GM19239 (cell line): ENCODE data around the gene MAML3.

ENCODE experiments used
- DNase-seq: peaks from one replicate; pipeline ENCODE4 v3.0.0; 2011; ENCODE audit warnings: low spot score; ENCODE audit not compliant: insufficient read length
- FAIRE-seq: peaks from 2 replicates; lab custom pipeline; 2011; peaks lifted over from hg19 to GRCh38; lab: Jason Lieb, UNC

MAML3 gene

DNA sequence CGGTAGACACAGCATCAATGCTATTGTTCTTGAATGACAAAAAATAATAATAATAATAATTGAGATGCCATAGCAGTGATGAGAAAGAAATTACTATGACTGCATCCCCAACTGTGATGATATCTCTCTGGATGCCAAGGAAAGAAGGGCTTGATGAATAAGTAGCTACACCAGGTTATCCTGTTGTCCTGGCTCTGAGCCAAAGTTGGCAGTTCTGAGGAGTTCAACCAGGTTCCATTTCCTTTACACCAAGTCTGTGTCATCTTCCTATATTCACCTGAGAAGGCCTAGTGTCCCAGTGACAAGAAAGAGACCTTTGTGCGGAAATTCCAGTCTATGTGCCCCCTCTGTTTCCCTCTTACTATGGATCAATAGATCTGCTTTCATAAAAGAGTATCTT, 3.4 kb upstream of the MAML3 start:
- DNase-seq (no peak), FAIRE-seq (no peak)

DNA sequence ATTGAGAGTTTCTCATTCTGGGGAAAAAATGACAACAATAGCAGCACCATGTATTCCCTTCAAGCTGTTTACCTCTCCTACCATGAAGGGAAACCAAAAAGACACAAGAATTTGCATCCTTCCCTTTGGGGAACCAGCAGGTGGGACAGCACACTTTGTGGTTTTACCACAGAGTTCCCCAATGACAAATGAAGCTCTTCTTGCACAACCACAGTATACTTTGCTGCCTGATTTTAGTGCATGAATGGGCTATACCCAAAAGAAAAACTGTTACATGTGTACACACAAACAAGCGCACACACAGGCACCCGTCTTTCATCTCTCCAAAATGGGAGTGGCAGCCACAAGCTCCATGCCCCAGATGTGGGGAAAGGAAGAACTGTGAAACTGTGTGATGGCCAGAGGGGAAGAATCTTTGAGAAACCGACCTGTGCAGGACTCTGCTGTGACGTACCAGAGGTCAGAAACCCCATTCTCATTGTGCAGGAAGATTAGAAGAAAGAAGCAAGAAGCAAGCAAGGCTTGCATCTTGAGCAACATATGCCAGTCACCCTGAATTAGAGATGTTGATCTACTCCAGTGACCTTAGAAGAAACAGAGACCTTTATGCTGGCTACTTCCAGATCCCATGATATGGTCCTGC, 2.7 kb upstream of the MAML3 start:
- FAIRE-seq (peak; percentile 90), DNase-seq (no peak)

DNA sequence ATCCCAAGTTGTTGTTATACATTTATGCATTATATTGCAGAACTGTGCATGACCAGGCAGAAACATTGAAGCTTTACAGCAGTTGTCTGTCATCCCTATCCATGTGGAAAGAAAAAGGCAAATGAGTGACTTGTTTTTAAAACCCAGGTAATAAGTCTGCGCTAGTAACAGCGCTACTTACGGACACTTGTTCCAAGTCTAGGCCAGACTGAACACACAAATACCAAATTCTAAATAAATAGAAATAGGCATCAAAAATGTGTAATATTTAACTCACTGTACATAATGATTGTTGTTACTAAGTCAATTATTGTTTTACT, 548 bp upstream of the MAML3 start:
- FAIRE-seq, result no peak
- DNase-seq, result no peak

DNA sequence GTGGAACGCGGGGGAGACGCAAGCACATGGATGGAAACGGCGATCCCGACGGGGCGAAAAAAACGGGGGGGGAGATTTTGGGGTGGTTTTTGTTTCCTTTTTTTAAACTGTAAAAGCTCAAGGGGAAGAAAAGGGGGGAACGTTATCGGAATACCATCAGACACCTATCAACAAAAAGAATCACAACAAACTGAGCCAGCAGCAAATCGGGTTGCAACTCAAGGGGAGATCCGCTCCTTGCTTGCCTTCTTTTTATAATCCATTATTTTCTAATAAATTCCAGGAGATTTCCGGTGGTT, 616 bp downstream of the MAML3 start:
- DNase-seq (no peak), FAIRE-seq (no peak)

DNA sequence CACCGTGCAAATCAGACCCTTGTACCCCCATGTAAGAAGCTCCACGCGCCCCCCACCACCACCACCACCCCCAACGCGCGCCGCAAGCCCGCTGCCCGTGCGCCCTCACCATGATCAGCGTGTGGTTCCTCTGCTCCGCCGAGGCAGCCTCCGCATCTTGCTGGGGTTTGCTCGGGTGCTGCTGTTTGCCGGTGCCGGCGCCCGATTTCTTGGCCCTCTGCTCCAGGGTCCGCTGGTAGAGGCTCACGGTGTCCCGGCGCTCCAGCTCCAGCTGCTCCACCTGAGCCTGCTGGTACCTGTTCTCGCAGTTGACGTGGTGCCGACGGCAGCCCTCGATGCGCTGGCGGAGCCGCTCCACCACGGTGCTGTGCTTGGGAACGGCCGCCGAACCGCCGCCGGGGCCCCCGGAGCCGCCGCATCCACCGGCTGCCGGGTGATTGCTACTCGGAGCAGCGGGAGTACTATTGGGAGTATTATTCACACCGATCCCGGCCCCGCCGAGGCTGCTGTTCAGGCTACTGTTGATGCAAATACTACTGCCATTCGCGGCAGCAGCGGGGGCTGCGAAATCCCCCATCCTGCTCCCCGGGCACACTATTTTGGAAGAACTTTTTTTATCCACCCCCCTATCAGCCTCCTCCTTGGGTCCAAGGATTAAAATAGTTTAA, 1.1 kb downstream of the MAML3 start:
- FAIRE-seq, result no peak
- DNase-seq, result no peak

DNA sequence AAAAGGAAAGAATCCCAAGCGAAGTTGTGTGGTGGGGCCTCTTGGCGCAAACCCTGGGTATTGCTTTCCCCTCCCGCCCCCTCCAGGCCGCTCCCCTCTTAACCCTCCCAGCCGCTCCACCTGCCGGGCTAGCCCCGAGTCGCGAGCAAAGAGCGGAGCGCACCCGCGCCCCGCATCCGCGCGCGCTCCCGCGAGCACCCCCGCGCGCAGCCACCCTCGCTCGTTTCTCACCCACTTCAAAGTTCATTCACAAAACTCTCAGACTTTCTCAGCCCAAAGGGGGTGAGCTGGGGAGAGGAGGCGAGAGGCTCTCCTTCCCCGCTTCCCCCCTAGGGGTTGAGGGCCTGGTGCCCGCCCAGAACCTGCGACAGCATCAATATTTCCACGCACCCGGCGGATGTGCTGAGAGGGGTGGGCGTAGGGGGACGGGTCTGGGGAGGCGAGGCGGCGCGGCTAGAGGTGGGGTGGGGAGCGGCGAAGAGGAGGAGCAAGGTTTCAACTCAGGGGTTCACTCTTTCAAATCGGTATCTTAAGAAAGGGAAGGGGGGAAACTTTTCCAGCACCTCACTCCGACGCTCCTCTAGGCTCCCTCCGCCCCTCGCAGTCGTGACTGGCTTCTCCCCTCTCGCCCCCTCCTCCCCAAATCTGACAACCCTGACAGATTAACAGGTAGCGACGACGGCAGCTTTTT, 1.8 kb downstream of the MAML3 start:
- DNase-seq, result no peak
- FAIRE-seq, result no peak

DNA sequence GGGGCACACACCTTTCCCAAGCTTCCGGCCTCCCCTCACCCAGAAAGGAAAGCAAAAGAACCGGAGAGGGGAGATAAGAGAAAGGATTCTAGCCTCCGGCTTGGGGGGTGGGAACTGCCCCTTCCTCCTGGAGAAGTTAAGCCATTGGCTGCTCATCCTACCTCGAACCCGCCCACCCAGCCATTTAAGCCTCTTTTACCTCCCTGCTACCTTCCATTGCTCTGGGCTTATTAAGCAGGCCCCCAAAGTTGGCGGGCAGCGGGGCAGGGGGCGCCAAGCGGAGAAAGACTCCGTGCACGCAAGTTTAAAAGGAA, 2.3 kb downstream of the MAML3 start:
- FAIRE-seq, result no peak
- no peak for DNase-seq

DNA sequence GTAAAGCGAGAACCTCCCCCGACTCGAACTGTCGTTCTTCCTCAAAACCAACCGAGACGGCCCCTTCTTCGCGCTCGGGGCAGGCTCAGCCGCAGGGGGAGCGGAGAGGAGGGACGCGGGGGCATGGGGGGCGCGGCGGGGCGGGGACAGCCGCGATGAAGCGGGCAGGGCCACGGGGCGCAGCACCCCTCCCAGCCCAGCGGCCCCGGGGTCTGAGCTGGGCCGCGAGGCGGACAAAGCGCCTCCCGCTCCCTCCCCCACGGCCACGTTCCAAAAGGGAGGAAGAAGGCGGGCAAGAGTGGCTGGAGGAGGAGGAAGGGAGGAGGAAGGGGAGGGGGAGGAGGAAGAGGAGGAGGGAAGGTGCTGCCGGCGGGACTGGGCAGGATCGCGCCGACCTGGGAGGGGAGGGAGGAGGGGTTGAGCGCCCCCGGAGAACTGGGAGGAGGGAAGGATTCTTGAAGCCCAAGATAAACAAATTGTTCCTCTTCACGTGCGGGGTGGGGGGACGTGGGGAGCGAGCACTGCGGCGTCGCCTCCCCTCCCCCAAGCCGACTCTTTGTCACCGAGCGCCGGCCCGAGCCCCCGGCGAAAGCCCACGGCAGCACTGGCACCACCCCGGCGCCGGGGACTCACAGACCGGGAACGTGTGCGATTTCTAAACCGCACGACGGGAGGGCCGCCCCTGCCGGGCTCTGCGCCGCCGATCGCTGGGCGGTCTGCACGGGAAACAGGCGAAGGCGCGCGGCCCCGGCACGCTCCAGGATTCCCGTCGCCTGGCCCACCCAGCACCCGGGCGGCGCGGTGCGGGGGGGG, 2.9 kb downstream of the MAML3 start:
- FAIRE-seq, result no peak

DNA sequence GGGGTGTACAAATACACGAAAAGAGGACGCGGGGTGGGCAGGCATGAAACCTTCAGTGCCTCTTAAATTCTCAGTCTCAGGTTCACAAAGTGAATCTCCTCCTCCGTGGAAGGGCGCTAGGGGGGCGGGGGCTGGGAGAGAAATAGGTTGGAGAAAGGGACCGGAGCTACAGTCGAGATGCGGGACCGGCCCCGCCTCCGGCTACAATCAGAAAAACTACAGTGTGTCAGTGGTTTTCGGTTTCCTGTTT, 3.4 kb downstream of the MAML3 start:
- FAIRE-seq, result no peak
- no peak for DNase-seq

More for the DNA sequence above, 2.9 kb downstream of the MAML3 start:
- no peak for DNase-seq

DNA sequence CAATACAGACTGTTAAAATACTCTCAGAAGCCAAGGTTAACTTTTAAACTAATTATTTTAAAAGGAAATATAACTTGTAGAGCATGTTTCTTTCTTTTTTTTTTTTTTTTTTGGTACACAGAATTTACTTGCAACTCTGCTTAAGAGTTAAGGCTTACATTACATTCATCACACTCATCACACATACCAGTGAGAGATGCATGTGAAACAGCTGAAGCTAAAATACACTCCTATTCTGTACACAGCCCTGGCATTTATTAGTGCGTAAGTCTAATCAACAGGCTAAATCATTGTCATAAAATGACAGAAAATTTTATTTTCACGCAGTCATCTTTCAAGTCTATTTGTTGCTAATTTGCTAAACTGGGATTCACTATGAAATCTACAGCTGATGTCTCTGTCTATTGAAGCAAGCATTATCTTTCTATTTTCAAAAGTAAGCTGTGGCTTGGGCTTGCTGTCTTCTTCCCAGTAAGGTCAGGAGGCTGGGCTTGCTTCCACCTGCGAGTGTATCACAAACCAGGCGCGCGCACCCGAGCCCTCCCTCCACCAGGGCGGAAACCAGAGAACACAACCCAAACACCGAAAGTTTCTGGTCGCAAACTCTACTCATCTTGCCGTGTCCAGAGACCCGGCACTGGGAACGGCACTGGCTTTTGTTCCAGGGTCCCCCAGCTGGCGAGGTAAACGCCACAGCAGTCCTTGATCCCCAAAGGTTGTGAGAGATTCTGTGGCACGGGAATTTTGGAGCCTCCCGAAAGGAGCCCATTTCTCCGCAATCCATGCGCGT, 3.9 kb downstream of the MAML3 start:
- no peak for DNase-seq
- FAIRE-seq, result peak; percentile 66

DNA sequence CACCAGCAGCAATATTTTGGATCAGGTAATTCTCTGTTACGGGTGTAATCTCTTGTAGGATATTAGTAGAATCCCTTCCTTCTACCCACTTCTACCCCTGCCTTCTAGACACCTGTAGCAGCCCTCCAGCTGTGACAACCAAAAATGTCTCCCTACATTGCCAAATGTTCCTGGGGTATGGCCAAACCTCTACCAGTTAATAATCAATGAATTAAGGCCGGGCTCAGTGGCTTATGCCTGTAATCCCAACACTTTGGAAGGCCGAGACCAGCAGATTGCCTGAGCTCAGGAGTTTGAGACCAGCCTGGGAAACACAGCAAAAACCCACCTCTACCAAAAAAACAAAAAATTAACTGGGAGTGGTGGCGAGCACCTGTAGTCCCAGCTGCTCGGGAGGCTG, 9.9 kb downstream of the MAML3 start:
- DNase-seq (no peak), FAIRE-seq (no peak)

DNA sequence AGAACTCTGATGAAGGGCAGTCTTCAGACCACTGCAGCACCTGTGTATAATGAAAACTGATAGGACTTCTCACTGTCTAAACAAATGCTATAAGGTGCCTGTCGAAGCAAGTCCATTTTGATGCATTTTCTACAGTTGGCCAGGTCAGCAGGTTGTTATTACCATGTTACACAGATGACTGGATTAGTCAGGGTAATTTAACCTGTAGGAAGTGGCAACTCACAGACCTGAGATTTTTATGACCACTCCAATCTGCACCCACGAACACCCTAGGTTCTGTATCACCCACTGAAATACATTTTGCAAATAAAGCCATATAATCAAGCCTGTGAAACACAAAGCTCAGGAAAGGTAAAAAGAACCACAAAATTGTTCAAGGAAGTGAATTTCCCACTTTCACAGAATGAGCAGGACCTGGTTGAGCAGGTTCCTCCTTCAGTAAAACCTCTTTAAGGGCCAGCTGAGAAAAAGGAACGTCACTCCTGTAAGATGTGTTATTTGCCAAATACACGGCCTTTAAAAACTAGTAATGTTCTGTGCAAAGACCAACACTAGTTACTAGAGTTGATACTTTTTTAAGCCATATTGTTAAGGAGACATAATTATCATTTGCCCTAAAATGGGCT, 12.7 kb downstream of the MAML3 start:
- FAIRE-seq (no peak), DNase-seq (no peak)

DNA sequence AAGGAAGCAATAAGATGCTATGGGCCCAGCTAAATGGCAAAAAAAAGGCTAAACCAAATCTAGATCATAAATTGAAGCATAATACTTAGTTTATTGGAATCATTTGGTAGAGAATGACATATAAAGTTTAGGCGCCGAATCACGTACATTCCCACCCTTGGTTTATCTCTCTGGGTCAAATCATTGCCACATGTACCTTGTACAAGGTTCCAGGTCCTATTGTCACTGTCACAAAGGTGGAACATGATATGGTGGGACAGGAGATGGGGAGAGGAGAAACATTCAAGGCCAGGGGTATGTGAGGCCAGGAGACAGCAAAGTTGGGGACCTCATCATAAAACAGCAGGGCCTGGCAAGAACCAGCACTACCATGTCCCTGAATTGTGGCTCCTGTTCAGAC, 13.4 kb downstream of the MAML3 start:
- DNase-seq (no peak), FAIRE-seq (no peak)

DNA sequence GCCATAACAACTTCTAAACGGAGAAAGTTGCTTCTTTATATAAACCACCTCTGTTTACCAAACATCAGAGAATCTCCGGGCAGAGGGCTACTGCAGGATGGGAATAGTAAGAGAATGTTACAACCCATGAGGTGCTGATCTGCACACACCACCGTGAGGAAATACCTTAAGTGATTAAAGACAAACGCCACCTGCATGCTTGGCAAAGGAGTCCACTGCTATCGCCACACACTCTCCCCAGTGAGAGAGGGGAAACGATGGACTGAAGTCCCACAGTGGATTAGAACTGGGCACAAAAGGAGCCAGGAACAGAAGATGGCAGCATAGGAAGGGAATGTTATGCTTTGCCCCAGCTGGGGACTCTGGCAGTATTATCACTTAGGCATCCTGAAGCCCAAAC, 15.6 kb downstream of the MAML3 start:
- FAIRE-seq, result no peak

DNA sequence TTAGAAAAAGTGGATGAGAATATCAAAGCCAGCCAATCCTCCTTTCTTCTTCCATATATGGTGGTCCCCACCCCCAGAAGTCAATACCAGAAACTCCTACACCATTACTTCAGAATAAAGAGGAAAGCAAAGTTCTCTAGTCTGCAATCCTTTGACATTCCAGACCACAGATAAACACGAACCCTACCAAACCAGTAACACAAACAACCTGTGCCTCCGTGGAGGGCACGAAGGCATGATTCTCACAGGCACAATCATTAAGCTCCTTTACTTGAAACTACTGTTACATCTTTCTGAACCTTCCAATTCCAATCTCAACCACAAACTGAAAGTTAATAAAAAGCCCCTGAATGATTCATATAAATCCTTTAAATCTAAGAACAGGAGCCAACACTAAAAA, 16.3 kb downstream of the MAML3 start:
- DNase-seq (no peak), FAIRE-seq (no peak)

More for the DNA sequence above, 15.6 kb downstream of the MAML3 start:
- DNase-seq, result no peak

DNA sequence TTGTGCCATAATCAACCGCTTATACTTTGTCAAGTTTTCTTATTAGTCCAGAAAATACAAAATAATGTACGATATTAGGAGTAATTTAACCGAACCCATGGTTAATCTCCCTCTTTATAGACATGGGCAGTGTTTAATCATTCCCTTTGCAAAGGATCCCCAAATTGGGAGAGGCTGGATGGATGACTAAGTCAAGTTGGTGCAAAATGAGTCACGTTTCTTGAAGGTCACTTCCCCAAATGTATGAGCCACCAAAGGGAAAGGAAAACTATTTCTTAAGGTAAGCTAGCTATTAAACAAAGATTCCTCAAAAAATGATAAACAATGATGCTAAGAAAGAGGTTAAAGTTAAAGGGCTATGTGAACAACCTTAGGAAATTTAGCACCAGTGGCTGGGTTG, 17.5 kb downstream of the MAML3 start:
- no peak for DNase-seq
- no peak for FAIRE-seq

DNA sequence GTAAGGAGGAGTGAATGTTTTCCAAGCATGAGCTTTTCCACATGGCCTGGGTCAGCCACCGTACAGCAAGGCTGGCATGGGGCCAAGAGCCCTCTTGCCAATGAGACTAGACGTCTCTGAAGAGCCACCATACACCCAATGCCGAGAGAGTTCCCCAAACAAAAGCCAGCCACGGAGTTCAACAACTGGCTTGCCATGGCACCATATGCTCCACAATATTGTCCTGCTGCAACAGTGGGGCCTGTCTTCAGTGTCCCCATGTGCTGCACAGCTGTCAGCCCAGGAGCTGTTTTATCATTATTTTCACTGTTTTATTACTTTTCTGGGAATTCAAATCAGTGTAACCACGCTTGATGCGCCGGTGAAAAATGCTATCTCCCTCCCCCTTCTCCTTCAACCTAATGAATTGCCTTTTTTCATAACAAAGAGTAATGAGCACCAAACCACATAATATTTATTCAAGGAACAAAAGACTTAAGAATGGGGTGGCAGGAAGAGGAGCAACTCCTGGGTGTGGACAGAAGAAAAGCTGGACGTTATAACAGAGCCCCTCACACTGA, 18.4 kb downstream of the MAML3 start:
- DNase-seq (no peak), FAIRE-seq (no peak)

DNA sequence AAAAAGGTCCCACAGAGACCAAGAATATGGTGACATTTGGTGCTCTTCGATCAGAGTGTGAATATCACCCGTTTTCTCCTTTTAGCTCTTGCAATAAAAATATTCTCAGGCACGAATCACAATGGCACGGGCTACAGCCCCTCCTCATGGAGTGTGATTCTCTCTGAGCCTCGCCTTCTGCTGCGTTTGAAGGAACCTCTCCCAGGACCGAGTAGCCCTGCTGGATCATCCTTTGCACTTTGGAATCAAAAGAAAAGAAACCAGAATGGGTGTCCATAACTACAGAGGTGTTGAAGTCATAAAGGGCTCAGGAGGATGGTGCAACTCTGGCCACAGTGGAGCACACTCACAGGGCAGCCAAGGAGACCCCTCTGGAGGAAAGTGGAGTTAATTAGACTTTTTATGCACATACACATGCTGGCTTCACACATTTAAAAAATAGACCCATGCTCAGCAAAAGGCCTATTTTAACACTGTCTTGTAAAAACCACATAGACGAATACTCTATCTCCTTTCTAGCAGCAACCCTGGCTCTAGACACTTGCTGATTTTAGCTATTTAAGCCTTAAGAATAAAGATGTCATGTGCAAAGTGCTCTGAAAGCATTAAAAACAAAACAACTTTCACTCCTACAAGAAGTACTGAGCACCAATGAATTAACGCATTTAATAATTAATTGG, 19.1 kb downstream of the MAML3 start:
- DNase-seq (no peak), FAIRE-seq (no peak)

DNA sequence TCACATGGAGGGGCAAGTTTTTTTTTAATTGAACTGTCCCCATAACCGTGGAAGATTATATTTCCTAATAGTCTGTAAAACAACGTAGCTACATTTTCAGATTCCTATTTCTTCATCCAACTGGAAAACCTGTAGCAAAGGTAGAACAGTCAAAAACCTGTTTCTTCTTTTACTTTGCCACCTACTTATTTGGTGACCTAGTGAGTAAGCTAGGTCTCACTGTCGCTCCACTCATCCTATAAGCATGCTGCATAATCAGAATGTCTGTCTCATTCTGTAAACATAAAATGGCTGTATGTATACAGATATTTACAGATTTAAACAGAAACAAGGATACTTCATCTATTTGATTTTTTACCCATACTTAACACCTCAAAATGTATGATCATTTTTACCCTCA, 20.4 kb downstream of the MAML3 start:
- DNase-seq, result no peak
- FAIRE-seq, result no peak
